GM21367 (cell line): ENCODE data around the gene EGLN2.
"Not testable (repeated sequence)": the region's sequence is repeated elsewhere in the genome, so short reads cannot be mapped to it uniquely, and the experiment has no call there.

Experiments used
- ATAC-seq: cut with Tn5 transposase; IDR thresholded peaks from one replicate; pipeline ENCODE4 v1.9.1; 2021; ENCODE audit not compliant: unreplicated experiment

EGLN2 gene

DNA sequence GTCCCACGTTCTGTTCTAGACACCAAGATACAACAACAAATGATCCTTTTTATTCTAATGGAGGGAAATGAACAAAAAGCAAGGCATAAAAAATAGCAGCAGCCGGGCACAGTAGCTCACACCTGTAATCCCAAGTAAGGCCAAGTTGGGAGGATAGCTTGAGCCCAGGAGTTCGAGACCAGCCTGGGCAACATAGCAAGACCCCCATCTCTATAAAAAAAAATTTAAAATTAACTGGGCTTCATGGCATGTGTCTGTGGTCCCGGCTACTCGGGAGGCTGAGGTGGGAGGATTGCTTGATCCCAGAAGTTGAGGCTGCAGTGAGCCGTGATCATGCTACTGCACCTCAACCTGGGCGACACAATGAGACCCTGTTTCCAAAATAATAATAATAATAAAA lies 22.6 kb upstream of the EGLN2 start:
- ATAC-seq: no peak

DNA sequence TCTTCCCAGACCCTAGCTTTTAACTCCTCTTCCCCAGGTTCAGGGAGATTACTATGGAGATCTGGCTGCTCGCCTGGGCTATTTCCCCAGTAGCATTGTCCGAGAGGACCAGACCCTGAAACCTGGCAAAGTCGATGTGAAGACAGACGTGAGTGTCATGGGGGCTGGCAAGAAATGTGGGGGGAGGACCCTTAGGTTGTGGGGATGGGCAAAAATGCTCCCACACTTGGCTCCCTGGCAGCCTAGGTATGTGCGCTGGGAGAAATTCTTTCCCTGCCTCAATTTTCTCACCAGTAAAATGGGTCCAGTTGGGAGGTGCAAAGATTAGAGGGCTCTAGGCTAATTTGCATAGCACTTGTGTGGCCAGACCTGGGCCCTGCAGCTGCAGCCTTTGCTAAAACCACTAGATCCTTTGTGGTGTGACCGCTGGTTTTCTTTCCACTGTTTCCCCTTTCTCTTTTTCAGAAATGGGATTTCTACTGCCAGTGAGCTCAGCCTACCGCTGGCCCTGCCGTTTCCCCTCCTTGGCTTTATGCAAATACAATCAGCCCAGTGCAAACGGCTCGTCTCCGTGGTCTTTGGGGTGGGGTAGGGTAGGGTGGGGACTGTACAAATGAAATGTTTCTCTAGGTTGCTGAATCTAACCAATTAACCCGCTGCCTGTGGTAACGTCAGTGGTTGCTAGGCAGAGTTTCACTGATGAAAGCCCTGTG lies 21.9 kb upstream of the EGLN2 start:
- peak; percentile 52 for ATAC-seq

DNA sequence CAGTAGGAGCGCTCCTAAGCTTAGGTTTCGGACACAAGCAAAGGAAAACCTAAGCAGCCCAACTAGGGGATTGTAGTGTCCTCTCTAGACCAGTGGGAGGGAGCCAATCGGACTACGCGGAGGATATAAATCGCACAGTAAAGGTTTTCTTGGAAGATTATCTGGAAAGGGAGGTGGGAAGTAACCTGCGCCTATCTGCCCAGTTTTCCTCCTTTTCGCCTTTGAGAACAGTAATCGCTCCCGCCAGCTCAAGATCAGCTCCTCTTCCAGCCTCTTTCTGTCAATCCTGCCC lies 21.4 kb upstream of the EGLN2 start:
- ATAC-seq: no peak

DNA sequence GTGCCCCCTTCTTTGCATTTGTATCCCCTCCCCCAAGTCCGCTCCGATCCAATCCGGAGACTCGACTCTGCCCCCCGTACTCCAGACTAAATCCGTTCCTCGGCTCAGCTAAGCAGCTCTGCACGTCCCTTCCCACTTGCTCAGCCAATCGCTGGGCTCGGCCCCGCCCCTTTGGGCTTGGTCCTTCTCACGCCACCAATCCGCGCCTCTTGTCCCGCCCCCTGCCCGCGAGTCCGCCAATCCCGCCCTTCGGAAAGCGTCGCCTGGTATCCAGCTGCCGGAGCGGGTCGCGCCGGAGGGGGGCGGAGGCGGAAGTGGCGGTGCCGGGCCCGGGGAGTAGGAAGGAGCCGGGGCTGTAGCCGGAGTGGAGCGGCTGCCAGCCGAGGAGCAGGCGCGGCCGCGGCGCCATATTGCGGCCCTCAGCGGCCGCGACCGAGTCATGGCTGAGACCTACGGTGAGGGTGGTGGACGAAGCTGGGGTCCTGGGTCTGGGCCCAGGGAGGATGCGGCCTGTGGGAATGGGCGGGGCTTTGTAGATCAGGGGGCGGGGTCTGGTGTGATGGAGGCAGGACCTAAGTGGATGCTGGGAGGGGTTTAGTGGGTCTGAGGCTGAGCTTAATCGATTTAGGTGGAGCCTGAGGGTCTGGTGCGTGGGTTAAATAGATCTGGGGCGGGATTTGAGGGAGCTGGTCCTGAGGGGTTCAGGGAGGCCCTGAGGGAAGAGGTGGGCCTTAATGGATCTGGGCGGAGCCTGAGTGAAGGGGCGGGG lies 20.9 kb upstream of the EGLN2 start, which contains the start of gene RAB4B:
Gene RAB4B (plus strand): TSS at position 311 of the 769 bp plus-strand sequence. CDS start 129 bp downstream, at position 440.
- peak; percentile 48 for ATAC-seq

DNA sequence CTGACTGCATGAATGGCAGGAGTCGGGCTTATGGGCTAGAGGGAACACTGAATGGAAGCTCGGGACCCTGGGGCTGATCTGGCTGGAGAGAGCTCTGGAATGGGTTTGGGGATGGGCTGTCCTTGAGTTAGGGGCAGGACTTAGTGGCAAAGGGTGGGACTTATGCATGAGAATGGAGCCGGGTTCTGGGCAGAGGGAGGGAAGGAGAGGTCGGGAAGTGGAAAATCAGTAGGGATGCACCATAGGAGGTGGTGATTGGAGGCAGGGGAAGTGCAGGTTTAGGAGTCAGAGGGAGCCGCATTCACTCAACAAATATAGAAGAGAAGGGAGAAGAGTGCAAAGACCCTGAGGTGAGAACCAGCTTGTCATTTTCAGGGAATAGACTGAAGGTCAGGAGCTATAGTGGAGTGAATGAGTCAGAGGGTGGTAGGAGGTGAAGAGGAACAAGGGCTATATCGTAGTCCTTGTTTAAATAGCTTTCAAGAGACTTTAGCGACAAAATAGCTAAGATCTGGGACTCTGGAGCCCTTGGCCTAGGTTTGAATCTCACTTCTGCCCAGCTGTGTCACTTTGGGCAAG lies 20.2 kb upstream of the EGLN2 start:
- ATAC-seq: no peak

DNA sequence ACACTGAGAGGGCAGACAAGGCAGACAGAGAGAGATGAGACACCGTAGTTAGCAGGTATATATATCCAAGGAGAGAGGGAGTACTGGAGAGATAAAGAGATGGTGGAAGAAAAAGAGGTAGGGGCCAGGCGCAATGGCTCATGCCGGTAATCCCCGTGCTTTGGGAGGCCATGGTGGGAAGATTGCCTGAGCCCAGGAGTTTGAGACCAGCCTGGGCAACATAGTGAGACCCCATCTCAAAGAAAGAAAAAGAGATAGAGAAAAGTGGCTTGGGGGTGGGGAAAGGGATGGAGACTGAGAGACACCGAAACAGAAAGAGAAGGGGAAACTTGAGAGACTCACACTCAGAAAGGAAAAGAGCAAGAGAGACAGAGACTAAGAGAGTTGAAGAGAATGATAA lies 18.4 kb upstream of the EGLN2 start:
- ATAC-seq: no peak

DNA sequence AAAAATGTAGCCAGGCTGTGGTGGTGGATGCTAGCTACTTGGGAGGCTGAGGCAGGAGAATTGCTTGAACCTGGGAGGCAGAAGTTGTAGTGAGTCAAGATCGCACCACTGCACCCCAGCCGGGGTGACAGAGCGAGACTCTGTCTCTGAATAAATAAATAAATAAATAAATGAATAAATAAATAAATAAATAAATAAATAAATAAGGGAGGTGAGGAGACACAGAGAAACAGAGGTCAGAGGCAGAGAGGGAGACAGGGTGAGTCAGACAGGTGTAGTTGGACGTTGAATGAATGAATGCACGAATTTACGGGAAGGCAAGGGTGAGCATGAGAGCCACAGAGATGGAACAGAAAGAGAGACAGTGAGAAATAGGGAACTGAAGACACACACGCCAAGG lies 17.9 kb upstream of the EGLN2 start:
- ATAC-seq: no peak

DNA sequence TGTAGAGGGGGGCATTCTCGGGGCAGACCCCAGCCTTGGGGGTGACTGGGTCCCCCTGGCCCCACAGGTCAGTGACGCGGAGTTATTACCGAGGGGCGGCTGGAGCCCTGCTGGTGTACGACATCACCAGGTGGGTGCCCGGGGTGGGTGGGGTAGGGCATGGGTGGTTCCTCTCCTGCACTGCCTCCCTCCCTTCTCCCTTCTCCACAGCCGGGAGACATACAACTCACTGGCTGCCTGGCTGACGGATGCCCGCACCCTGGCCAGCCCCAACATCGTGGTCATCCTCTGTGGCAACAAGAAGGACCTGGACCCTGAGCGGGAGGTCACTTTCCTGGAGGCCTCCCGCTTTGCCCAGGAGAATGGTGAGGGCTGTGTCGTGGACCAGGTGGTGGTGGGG lies 15.3 kb upstream of the EGLN2 start:
- no peak for ATAC-seq

DNA sequence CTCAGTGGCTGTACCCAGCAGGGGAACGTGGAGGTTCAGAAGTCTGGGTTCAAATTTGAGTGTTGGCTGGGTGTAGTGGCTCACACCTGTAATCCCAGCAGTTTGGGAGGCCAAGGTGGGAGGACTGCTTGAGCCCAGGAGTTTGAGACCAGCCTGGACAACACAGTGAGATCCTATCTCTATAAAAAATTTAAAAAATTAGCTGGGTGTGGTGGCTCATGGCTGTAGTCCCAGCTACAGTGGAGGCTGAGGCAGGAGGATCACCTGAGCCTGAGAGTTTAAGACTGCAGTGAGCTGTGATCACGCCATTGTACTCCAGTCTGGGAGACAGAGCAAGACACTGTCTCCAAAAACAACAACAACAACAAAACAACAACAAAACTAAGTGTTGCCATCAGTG lies 14.8 kb upstream of the EGLN2 start:
- ATAC-seq: not testable (repeated sequence)

DNA sequence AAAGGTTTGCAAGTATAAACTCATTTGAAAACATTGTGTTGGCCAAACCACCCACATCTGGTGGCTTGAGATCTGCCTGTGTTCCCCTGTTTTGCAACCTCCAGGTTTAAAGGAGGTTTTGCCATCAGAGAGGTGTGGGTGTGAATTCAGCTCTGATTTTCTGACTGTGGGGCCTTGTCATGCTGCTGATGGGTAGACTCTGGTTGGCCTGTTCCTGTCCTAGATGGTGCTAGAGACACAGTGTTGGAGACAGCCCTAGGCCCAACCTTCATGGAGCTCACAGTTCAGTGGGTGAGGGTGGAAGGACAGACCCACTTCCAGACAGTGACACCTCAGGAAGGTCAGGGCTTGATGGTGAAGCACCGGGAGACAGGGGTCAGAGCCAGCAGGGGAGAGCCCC lies 13.5 kb upstream of the EGLN2 start:
- ATAC-seq: no peak

DNA sequence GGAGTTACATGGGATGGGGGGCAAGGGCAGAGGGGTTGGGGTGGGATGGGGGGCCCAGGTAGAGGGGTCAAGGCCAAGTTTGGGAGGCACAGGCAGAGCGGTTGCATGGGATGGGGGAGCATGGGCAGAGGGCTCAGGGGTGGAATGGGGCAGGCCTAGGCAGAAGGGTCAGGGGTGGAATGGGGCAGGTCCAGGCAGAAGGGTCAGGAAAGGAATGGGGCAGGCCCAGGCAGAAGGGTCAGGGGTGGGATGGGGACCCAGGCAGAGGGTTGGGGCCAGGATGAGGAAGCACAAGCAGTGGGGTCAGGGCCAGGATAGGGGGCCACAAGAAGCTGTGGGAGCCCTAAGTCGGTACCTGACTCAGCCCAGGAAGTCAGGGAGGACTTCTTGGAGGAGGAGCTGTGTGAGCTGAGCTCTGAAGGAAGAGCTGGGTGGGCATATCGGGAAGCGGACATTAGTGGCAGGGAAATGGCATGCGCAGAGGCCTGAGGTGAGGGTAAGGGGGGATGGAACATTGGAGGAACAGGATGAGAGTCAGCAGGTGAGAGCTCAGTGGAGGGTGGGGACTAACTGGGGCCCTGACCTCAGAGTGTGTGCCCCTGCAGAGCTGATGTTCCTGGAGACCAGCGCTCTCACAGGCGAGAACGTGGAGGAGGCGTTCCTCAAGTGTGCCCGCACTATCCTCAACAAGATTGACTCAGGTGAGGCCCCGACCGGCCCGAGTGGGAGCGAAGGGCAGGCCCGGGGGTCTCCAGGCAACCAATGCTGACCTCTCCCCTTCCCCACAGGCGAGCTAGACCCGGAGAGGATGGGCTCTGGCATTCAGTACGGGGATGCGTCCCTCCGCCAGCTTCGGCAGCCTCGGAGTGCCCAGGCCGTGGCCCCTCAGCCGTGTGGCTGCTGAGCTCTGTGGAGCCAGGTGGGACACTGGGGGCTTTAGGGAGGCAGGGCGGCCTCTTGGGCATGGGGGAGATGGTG lies 12.6 kb upstream of the EGLN2 start:
- no peak for ATAC-seq

DNA sequence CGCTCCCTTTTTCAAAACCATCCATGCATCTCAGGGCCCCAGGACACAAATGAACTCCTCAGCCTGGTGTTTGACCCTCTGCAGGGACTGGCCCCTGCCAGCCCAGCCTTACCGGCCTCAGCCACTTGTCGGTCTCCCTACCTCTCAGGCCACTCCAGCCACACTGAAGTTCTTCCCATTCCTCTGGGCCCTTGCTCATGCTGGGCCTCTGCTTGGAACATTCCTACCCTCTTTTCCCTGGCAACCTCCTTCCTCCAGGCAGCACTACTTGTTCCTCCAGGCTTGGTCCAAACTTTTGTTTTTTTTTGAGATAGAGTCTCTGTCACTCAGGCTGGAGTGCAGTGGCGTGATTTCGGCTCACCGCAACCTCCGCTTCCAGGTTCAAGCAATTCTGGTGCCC lies 7.6 kb upstream of the EGLN2 start:
- no peak for ATAC-seq

DNA sequence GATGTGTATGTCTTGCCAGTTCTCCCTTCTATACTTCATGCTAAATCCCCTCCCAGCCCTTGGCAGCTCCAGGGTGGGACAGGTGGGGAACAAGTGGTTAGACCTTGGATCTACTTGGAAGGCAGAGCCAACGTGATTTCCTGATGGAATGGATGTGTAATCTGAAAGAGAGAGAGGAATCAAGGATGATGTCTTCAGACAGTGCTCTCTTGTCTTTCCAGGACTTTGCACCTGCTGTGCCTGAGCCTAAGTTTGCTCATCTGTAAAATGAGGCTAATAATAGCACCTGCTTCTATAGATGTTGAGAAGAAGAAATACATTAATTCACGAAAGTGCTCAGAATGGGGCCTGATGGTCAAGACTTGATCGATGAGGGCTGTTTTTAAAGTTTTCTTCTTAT lies 7.0 kb upstream of the EGLN2 start:
- no peak for ATAC-seq

DNA sequence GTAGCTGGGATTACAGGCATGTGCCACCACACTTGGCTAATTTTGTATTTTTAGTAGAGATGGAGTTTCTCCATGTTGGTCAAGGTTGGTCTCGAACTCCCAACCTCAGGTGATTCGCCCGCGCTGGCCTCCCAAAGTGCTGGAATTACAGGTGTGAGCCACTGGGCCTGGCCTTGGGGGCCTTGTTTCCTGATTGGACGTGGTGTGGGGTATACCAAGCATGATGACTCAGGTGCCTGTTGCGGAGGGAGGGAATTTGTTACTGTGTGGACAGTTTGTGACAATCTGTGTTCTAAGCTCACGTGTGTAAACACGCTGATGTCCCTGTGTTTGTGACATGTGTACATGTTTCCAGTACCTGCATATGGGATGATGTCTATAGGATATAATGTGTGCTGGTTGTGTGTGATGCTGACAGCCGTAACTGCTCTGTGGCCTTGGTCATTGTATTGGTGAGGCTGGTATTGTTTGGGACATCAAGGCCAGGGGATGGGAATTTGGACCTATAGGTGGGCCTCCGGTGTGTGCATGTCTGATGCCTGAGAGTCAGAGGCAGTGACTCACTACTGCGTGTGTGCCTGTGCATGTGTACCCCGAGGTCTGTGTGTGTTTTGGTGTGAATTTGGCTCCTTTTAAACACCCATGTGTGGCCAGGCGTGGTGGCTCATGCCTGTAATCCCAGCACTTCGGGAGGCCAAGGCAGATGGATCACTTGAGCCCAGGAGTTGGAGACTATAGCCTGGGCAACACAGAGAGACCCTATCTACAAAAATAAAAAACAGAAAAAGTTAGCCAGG lies 1.6 kb upstream of the EGLN2 start:
- no peak for ATAC-seq

DNA sequence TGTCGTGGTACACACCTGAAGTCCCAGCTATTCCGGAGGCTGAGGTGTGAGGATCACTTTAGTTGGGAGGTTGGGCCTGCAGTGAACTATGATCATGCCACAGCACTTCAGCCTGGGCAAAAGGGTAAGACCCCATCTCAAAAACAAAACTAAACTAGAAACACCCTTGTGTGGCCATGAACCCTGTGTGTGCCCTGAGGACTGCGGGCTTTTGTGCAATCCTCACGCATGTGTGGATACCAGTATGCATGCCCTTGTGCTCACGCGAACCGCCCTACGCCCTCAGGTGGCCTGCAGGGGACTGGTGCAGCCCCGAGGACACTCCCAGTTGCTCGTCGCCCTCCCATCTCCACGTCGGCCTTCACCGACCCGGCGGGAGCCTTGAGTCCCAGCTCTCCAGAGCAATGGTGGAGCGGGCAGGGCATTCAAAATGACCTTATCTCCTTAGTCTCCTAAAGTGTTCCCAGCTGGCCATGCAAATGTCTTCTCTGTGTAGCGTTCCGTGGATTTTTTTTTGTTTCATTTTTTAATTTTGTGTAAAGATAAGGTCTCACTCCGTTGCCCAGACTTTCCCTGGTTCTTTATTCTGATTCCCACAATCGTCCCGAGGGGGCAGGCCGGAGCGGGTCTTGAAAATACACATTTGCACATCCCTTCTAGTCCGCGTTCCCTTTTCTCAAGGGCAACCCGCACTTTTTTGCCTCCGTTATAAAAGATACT lies 868 bp upstream of the EGLN2 start:
- ATAC-seq: peak; percentile 23

DNA sequence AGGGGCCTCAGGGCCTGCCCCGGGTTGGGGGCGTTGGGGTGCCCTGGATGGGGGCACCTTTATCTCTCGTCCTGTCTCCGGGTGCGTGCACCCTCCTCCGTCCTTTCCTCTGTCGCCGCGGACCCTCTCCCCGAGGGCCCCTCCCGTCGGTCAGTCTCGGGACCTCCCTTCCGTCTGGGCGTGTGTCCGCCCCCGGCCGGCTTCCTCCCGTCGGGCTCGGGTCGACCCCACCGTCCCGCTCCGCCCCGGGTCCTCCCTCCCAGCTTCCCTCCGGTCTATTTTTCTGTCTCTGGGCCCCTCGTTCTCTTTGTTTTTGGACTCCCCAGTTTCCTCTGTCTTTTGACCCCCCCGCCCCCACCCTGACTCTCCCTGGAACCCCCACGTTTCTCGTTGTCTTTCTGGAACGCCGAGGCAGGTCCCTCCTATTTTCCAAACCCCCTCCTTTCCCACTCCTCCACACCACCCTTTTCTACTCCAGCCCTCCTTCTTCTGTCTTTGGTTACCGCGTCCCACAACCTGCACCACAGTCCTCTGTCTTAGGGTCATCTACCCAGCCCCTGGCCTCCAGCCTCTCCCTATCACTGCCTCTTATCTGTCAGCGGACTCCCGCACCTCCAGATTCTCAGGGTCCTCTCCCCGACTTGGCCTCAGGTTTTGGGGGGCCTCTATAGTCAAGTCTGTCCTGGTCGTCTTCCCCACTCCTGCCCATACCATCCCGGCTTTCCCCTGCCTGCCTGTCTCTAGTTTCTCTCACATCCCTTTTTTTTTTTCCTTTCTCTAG lies 757 bp downstream of the EGLN2 start:
- no peak for ATAC-seq

DNA sequence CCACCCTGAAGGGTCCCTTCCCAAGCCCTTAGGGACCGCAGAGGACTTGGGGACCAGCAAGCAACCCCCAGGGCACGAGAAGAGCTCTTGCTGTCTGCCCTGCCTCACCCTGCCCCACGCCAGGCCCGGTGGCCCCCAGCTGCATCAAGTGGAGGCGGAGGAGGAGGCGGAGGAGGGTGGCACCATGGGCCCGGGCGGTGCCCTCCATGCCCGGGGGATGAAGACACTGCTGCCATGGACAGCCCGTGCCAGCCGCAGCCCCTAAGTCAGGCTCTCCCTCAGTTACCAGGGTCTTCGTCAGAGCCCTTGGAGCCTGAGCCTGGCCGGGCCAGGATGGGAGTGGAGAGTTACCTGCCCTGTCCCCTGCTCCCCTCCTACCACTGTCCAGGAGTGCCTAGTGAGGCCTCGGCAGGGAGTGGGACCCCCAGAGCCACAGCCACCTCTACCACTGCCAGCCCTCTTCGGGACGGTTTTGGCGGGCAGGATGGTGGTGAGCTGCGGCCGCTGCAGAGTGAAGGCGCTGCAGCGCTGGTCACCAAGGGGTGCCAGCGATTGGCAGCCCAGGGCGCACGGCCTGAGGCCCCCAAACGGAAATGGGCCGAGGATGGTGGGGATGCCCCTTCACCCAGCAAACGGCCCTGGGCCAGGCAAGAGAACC lies 1.5 kb downstream of the EGLN2 start:
- ATAC-seq: no peak

DNA sequence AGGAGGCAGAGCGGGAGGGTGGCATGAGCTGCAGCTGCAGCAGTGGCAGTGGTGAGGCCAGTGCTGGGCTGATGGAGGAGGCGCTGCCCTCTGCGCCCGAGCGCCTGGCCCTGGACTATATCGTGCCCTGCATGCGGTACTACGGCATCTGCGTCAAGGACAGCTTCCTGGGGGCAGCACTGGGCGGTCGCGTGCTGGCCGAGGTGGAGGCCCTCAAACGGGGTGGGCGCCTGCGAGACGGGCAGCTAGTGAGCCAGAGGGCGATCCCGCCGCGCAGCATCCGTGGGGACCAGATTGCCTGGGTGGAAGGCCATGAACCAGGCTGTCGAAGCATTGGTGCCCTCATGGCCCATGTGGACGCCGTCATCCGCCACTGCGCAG lies 2.0 kb downstream of the EGLN2 start:
- no peak for ATAC-seq
